Lower lobe of right lung (tissue), 2 donors: ENCODE results near the gene RELT. TPM values are rescaled to one million over a fixed set of nuclear protein-coding genes. Genes with fewer than 3 reads are reported as not detected.

ENCODE experiments used
- ATAC-seq, 2 donors: fragments of 200-7000 bp; cut with Tn5 transposase; one replicate each; pipeline ENCODE4 v1.9.1; 2020 to 2022; ENCODE audit warnings: mild to moderate bottlenecking in 2 of 2, moderate library complexity in 2 of 2
- DNase-seq: peaks from one replicate; pipeline ENCODE4 v3.0.0-alpha.2; 2020
- H3K27ac ChIP-seq: fragments of 200-600 bp; one replicate; pipeline ENCODE4 v1.8.0; 2022
- H3K27me3 ChIP-seq: fragments of 200-600 bp; one replicate; pipeline ENCODE4 v1.8.0; 2022; ENCODE audit warnings: low read depth
- H3K36me3 ChIP-seq: fragments of 200-600 bp; one replicate; pipeline ENCODE4 v1.8.0; 2022; ENCODE audit warnings: mild to moderate bottlenecking
- H3K4me1 ChIP-seq: fragments of 200-600 bp; one replicate; pipeline ENCODE4 v1.8.0; 2022
- H3K4me3 ChIP-seq: fragments of 200-600 bp; one replicate; pipeline ENCODE4 v1.8.0; 2022; ENCODE audit warnings: mild to moderate bottlenecking
- H3K9me3 ChIP-seq: fragments of 200-600 bp; one replicate; pipeline ENCODE4 v1.8.0; 2022
- intact Hi-C: fragments of 100-400 bp; cut with DNase I; formaldehyde crosslinking; loops from one replicate; pipeline ENCODE4 v1.11.0; 2022
- total RNA-seq: library from RNA; stranded (reverse); fragmentation: NEBNext Ultra II Directional; extraction: Animal tissue kit (Norgen Biotek cat#: 25700); gene quantifications from one replicate; pipeline ENCODE4 v1.2.1, GENCODE V29; 2021
- TF ChIP-seq, protein P1 (sequence below): fragments of 200-600 bp; IDR thresholded peaks from one replicate; pipeline ENCODE4 v1.8.0; 2022; ENCODE audit warnings: antibody characterized with exemption, mild to moderate bottlenecking
- donor health status: DM: no; HTN: yes; CAD: no; lungs with severe emphysema.

RELT gene
- total RNA-seq, 1 donor from 2014 or later: 15.4 TPM

DNA sequence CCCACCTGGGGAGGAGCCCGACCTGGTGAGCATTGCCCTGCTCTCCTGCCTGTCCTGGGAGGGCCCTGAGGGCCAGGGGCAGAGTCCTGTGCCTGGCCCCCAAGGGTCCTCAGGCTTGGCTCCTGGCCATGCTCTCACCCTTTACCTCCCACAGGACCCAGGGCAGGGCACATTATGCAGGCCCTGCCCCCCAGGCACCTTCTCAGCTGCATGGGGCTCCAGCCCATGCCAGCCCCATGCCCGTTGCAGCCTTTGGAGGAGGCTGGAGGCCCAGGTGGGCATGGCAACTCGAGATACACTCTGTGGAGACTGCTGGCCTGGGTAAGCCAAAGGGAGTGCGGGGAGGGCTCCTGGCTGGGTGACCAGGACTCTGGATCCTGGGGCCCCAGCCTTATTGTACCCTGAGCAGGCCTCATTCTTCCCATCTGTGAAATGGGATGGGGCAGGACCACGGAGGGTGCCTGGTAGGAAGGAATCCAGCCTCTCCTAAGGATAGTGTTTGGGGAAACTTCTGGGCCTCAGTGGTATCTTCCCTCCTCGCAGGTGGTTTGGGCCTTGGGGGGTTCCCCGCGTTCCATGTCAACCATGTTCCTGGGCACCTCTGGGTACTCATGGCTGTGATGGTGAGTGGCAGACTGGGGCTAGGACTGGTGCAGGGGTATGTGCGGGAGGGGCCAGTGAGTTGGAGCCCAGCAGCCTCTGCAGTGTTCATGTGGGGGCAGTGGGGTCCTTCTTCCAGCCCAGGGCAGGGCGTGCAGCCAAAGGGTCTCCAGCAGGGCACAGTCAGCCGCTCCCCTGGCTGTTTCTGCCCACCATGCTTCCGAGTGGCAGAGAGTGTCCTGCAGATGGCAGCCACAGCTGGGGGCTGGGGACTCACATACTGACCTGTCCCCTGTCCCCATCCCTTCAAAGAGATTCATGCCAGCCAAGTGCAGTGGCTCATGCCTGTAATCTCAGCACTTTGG lies 14.7 kb downstream of the RELT start:
- peaks cover 32% of the 10 kb centered on the region for H3K36me3 ChIP-seq
- intact Hi-C loops: no loop called here
- ATAC-seq: no peak

GRCh38 chr11:73391665-73392064 lies 15.5 kb downstream of the RELT start:
- H3K4me3 ChIP-seq: no peak overlapping the region
- H3K27ac ChIP-seq: no peak overlapping the region
- ATAC-seq: no peak
- H3K27me3 ChIP-seq: no peaks in the 10 kb centered on the region
- intact Hi-C loops: no loop called here
- TF ChIP-seq, protein P1, sequence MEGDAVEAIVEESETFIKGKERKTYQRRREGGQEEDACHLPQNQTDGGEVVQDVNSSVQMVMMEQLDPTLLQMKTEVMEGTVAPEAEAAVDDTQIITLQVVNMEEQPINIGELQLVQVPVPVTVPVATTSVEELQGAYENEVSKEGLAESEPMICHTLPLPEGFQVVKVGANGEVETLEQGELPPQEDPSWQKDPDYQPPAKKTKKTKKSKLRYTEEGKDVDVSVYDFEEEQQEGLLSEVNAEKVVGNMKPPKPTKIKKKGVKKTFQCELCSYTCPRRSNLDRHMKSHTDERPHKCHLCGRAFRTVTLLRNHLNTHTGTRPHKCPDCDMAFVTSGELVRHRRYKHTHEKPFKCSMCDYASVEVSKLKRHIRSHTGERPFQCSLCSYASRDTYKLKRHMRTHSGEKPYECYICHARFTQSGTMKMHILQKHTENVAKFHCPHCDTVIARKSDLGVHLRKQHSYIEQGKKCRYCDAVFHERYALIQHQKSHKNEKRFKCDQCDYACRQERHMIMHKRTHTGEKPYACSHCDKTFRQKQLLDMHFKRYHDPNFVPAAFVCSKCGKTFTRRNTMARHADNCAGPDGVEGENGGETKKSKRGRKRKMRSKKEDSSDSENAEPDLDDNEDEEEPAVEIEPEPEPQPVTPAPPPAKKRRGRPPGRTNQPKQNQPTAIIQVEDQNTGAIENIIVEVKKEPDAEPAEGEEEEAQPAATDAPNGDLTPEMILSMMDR: no peak
- no peaks in the 10 kb centered on the region for H3K9me3 ChIP-seq
- H3K36me3 ChIP-seq: peaks cover 40% of the 10 kb centered on the region
- H3K4me1 ChIP-seq: peaks cover 29% of the 10 kb centered on the region
- peak; percentile 23 for DNase-seq

More for the DNA sequence above, 14.7 kb downstream of the RELT start:
- peaks cover 37% of the 10 kb centered on the region for H3K4me1 ChIP-seq
- peak; percentile 37 for DNase-seq
- H3K4me3 ChIP-seq: no peak overlapping the region
- H3K27me3 ChIP-seq: no peaks in the 10 kb centered on the region
- TF ChIP-seq, protein P1: no peak
- no peaks in the 10 kb centered on the region for H3K9me3 ChIP-seq
- no peak overlapping the region for H3K27ac ChIP-seq

GRCh38 chr11:73392108-73393010 lies 16.2 kb downstream of the RELT start:
- Histone ChIP-seq H3K36me3 (peaks cover 46% of the 10 kb centered on the region), H3K9me3 (no peaks in the 10 kb centered on the region)

DNA sequence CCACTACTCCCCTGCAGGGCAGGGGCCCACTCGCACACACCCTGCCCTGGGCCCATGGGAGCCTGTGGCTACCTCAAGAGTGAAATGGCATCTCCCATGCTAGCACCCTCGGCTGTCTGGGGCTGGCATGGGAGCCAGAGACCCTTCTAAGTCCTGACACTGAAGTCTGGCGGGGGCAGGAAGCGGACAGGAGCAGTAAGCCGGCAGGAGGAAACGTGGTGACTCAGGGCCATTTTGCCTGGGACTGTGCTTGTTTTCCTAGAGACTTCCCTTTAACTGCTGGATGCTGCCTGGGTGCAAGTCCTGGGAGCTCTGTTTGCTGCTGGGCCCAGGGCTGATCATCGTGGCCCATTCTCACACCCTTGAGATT lies 16.8 kb downstream of the RELT start:
- no peak overlapping the region for H3K4me3 ChIP-seq
- ATAC-seq (no peak), DNase-seq (peak; percentile 41)
- TF ChIP-seq, protein P1: no peak
- no peaks in the 10 kb centered on the region for H3K27me3 ChIP-seq
- intact Hi-C loops: no loop called here
- H3K4me1 ChIP-seq: peaks cover 19% of the 10 kb centered on the region
- H3K36me3 ChIP-seq: peaks cover 46% of the 10 kb centered on the region
- H3K9me3 ChIP-seq: no peaks in the 10 kb centered on the region
- no peak overlapping the region for H3K27ac ChIP-seq

More at GRCh38 chr11:73392108-73393010, 16.2 kb downstream of the RELT start:
- intact Hi-C loops: no loop called here
- Histone ChIP-seq H3K4me1 (peaks cover 25% of the 10 kb centered on the region), H3K4me3 (no peak overlapping the region), H3K27ac (no peak overlapping the region), H3K27me3 (no peaks in the 10 kb centered on the region)
- TF ChIP-seq, protein P1: no peak
- DNase-seq: peak; percentile 38
- ATAC-seq: no peak
